Colon (tissue), 2 donors: ENCODE results near the gene MRPS24.
"Not testable (repeated sequence)": the region's sequence is repeated elsewhere in the genome, so short reads cannot be mapped to it uniquely, and the experiment has no call there.

ENCODE experiments used
- FAIRE-seq: peaks from 2 replicates; lab custom pipeline; 2012; peaks lifted over from hg19 to GRCh38; lab: Jason Lieb, UNC
- donor health status: control.
- donor health status: control.

MRPS24 gene

DNA sequence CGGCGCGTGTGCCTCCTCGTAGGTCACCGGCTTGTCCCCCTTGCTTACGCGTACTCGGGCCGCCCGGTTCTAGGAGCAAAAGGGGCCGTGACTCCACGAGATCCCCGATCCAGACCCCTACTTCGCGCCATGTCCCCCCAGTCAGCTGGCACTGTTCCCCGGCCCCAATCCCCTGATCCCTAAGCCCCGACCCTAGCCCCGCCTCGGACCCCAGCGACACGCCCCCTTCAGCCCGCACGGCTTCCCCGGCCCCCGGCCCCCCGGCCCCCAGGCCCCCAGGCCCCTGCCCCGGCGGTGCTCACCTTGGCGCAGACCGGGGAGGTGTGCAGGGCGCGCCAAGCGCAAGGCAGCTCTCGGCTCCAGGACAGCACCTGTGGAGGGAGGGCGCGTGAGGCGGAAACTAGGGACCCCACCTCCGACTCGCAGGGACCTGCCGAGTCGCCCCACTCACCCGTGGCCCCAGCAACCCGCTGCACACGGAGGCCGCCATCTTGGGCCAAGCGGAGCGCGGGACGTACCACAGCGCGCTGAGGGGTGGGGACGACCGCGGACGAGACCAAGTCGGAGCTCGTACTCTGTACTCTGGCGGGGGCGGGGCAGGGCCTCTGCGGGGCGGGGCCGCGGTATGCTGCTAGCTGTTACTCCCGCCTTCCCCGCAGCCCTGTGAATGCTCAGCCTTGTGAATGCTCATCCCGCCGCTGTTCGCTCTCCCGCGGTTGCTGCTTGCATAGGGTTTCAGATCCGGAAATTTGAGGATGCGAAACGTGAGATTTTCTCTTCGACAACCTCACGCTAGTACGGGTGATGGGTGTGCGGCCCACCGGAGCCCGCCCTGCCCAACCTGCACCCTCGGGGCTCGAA lies at the start of gene MRPS24:
Gene MRPS24 (minus strand): TSS at position 512 of the 861 bp plus-strand sequence. CDS start 22 bp downstream, at position 490.
- no peak for FAIRE-seq

DNA sequence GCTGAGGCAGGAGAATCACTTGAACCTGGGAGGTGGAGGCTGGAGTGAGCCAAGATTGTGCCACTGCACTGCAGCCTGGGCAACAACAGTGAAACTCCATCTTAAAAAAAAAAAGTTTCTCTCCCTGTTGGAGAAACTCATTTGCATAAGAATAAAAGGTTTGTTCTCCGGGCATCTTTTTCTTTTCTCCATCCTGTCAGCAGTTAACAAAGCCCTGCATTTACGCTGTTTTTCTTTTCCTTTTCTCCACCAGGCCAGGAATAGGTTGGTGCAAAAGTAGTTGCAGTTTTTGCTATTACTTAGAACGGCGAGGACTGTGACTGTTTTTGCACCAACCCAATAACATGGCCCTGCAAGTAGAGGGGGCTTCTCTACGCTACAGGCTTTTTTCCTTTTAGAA lies 46.6 kb upstream of the MRPS24 start:
- no peak for FAIRE-seq

DNA sequence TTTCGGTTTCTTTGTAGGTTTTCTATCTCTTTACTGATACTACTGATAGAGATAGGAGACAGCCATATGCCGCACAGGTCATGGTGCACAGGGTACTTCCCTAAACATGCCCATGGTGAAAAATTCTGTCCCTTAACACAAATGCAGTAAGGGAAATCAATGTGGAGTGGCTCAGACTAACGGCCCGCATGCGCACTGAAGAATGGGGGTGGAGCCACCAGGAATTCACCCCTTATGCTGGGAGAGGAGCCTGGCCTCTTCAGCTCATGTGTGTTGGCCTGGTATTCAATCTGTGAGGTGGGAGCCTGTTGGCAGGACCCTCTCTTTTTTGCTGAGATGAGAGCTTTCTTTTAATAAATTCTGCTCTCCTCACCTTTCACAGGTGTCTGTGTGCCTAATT lies 45.5 kb upstream of the MRPS24 start:
- no peak for FAIRE-seq

DNA sequence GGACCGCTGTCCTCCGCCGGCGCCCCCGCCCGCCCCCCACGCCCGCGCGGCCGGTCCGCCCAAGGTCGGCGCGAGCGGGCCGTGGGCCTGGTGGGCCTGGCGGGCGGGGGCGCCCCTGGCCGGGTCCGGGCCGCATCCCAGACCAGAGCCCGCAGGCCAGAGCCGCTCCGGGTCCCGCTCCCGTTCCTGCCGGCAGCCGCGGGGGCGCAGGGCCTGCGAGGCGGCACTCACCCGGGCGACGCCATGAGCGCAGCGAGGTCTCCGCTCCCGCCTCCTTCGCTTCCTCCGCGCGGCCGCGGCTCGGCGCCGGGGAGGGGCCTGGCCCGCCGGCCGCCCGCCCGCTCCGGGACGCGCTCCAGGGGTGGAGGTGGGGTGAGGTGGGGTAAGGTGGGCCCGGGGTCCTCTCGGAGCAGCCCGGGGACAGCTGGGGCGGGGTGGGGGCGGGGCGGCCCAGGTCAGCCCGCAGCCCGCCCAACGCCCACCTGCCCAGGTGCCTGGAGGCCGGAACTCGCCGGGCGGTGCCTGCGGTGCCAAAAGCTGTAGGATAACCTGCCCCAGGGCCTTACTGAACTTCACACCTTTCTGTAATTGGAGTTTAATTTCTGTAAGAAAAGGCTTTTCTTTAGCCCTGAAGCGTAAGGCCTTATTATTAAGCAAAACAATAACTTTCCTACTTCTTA lies 37.2 kb upstream of the MRPS24 start, which contains the start of gene URGCP:
Gene URGCP (minus strand): TSS at position 266 of the 680 bp plus-strand sequence. CDS start 21 bp downstream, at position 245.
- FAIRE-seq: no peak

DNA sequence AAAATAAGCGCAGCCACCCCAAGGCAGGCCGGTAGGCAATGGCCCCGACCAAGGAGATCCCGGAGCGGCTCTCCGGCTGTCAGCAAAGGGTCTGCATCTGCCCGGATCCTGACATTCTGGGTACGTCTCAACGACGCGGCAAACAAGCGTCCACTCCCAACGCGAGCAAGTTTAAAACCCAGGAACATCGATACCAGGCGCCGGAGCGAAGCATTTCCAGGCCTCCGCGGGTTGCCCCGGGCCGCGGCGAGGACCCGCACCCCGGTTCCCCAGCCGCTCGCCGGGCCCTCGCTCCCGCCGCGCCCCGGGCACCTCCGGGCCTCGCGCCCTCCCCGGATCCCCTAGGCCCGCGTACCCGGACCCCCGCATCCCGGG lies 36.6 kb upstream of the MRPS24 start:
- FAIRE-seq: no peak

DNA sequence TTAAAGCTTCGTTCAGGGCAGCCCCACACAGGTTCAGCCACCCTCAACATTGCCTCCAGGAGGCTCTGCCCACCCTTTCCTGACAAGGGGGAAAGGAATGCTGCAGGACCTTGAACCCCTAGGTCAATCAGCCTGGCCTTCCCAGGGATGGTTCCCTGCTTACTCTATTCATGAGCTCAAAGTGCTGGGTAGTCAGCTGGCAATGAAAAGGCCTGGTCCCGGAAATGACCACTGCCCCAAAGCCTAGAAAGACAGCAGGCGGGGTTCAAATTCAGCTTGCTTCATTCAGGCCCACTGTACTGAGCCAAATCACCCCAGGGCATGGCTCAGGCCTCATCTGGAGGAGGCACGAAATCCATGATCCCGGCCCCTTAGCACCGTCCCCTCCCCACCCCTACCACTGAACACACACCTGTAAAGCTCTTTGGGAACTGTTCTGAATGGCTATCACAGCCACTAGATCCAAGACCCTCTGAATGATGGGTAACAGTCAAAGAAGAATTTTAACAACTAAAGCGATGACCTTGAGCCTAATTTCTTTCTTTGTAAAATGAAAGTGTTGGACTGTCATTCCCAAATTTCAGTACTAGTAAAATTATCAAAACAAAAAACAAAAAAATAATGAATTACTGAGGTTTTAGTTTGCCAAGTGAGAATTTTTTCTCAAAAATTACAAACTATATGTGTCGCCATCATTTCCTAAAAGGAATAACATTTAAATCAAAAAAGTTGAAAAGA lies 36.1 kb upstream of the MRPS24 start:
- FAIRE-seq: no peak

DNA sequence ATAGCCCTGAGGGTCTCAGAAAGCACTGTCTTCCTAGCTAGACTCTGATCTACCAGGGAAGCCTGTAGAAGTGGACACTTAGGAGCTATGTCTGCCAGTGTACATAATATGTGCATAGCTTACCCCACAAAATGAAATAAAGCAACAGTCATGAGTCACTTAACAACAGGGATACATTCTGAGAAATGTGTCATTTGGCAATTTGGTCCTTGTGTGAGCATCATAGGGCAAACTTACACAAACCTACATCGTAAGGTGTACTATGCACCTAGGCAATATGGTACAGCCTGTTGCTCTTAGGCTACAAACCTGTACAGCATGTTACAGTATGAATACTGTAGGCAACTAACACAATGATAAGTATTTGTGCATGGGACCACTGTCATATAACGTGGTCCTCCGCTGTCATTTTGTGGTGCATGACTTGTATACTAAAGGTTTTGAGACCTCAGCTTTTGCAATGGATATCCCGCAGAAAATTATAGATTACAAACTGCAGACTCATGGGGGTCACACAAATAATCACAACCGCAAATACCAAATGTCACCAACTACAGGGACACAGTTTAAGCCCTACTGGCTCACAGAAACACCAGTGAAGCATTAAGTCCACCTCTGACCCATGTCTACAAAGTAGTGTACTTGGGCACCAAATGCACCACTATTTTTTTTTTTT lies 35.4 kb upstream of the MRPS24 start:
- FAIRE-seq: no peak

DNA sequence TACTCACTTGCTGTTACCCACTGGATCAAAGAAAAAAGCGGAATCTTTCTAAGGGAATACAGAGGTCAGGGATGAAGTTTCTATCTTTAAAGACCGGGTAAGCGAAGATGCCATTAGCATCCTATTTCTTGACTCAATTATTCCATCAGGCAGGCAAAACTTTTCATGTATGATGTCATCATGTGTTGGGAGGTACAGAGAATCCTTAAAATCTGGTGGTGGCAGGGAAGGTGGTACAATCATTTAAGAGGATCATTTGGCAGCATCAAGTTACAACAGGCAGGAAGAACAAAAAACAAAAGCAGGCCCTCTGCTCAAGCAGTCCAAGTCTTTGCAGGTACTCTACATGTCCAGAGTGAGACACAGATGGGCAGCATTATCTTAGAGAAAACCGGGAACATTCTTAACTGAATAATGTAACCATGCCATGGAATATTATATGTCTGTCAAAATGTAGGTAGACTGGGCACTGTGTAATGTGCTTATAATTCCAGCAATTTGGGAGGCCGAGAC lies 33.3 kb upstream of the MRPS24 start:
- FAIRE-seq: no peak

DNA sequence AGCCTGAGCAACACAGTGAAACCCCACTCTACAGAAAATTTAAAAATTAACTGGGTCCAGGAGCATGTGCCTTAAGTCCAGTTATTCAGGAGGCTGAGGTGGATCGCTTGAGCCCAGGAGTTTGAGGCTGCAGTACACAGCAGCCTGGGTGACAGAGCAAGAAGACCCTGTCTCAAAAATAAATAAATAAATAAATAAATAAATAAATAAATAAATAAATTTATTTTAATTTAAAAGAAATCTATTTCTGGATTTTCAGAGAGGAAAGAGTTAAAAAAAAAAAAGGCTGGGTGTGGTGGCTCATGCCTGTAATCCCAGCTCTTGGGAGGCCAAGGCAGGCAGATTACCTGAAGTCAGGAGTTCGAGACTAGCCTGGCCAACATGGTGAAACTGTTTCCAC lies 29.3 kb upstream of the MRPS24 start:
- FAIRE-seq: not testable (repeated sequence)

DNA sequence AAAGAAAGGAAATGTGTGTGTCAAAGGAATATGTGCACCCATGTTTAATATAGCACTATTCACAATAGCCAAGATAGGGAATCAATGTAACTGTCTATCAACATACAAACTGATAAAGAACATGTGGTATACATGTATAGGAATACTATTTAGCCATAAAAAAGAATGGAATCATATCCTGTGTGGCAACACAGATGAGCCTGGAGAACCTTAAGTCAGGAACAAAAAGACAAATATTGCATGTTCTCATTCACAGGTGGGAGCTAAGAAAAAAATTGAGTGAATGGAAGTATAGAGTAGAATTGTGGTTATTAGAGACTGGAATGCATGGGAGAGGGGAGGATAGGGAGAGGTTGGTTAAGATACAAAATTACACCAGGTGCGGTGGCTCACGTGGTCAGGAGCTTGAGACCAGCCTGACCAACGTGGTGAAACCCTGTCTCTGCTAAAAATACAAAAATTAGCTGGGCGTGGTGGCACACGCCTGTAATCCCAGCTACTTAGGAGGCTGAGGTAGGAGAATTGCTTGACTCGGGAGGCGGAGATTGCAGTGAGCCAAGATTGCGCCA lies 26.6 kb upstream of the MRPS24 start:
- FAIRE-seq: no peak

DNA sequence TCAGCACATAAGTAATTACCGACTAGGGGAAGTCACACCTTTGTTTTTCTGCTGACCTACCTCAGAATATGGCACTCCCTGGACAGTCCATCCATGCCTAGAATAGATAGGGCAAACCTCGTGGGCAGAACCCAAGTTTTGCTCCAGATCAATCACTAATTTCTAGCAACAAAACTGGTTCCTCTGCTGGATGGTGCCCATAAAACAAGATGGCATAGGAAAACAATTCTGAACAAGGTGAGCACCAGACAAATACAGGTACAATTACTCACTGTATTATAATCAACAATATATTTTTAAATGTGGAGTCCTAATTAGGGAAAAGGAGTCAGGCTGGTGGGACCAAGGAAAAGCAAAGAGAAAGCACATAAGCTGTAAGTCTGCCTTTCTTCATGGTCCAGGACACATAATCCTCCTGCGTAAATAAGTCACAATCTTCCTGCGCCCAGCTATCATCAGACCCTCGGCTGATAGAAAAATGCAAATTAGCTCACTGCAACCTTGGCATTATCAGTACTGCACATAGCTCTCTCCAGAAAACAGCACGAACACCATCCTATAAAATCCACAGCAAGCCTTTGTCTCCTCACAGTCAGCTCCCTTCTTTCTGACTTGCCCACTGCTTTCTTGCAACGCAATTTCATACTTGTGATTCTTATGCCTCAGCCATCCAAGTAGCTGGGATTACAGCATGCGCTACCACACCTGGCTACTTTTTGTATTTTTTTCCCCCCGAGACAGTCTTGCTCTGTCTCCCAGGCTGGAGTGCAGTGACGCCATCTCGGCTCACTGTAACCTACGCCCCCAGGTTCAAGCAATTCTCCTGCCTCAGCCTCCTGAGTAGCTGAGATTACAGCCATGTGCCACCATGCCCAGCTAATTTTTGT lies 22.0 kb upstream of the MRPS24 start:
- FAIRE-seq: no peak

DNA sequence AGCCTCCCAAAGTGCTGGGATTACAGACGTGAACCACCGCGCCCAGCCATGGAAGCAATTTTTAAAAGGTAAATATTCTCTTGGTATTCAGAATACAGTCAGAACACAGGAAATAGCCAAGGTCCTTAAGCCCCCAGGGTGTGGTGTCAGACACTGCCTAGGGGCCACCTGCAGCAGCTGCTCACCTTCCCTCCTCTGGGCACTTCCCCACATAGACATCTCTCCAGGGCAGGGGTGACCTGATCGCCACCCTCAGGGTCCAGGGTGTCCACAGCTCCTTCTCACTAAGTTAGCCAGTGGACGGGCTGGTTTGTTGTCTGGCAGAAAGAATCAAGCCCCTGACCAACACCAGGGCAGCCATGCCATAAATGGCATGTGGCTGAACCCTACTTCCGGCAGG lies 21.2 kb upstream of the MRPS24 start:
- FAIRE-seq: no peak

DNA sequence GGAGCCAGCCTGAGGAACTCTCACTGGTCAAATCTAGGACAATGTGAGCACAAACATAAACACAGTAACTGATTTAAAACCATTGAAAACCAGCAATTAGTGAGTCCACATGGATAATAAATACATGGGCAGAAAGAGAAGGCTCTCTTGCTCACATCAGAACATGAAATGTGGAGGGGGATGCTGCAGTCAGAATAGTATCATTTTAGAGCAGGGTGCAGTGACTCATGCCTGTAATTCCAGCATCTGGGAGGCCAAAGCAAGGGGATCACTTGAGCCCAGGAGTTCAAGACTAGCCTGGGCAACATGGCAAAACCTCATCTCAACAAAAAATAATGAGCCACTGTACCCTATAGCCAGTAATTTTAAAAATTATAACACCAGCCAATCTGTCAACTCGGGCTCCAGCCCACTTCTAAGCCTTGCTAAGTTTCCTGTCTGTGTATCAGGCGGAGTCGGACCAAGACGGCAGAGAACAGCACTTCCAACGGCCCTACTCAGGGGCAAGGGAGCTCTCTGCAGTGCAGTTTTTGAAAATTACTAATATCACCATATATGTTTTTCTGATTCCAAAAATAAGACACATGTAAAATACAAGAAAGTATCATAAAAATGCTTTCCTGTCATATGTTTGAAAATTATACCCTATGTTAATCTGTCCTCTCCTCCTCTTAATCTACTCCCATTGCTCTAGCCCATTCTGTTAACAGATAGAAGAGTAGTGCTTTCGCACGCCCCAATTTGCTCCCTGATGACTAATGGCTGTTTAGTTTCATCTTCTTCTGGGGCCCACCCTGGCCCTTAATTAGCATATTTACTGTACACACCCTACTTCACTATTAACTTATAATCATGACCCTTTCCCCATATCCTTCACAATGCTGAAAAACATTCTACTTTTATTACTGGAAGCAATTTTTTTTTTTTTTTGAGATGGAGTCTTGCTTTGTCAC lies 20.0 kb upstream of the MRPS24 start:
- FAIRE-seq: no peak

DNA sequence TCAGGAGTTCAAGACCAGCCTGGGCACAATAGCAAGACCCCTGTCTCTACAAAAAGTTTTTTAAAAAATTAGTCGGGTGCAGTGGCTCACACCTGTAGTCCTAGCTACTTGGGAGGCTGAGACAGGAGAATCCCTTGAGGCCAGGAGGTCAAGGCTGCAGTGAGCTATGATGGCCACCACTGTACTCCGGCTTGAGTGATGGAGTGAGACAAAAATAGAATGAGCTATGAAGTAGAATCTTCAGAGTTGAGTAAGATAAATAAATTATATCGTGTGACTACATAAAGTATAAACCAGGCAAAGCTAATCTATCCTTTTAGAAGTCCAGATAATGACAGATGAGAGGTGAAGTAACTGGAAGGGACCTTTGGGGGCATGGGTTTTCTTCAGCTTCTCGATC lies 15.3 kb upstream of the MRPS24 start:
- no peak for FAIRE-seq

DNA sequence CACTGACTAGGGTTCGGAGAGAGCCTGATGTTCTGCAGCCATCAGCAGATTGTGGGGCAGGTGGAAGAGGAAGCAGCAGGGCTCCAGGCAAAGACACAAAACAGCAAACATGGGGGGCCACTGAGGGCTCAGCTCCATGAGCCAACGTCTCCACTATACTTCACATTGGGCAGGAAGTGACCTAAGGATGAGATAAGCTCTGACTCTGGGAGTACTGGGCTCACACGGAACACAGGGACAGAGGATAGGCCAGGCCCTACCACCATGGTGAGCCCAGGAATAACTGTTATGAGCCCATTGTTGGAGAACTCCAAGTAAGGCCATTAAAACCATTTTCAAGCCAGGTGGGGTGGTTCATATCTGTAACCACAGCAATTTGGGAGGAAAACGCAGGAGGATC lies 14.9 kb upstream of the MRPS24 start:
- no peak for FAIRE-seq

DNA sequence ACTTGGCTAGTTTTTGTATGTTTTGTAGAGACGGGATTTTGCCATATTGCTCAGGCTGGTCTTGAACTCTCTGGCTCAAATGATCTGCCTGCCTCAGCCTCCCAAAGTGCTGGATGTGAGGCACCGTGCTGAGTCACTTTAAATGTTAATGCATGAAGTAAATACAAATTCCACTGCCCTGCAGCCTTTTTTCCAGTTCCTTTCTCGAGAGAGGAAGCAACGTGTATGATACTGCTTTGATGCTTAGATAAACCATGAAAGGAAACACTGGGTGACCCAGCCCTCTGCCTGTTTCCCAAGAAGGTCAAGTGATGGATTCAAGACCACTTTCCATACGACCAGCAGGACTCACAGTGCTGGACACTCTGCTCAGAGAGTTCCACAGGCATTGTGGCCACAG lies 11.3 kb upstream of the MRPS24 start:
- no peak for FAIRE-seq

DNA sequence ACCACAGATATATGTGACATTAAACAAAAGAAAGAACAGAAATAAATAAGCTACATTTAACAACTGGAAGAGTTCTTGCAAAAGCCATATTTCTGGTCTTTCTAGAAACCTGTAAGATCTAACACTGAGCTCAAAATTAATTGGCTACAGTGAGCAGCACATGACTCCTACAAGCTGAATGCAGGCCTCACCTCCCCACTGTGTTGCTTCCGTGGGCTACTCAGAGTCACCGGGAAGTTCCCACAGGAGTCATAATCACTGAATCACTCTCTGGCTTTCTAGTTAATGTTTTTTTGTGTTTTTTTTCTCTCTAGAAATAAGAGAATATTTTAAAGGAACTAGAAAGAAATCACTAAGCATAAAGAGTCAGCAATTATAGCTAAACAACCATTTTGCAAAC lies 10.2 kb upstream of the MRPS24 start:
- no peak for FAIRE-seq

DNA sequence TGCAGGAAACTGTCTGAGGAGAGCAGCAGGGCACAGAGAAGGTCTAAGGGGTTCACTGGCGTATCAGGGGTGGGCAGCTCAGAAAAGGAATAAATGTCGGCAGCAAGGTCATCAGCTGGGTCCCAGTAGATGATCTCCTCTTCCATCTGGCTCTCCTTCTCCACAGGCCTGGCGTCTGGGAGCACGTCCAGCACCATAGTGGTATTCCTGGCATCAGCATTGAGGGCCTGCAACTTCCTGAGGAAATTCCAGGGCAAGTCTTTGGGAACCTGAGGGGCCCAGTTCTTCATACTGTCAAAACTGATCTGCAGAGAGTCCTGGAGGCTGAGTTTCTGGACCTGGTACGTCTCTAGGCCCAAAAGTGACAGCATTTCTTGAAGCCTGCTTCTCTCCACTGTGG lies 9.6 kb upstream of the MRPS24 start:
- no peak for FAIRE-seq
